CD4-positive, alpha-beta T cell treated with Interleukin-21 for 1 hour (primary cell): ENCODE data around the gene CHPF.

ENCODE experiments used
- DNase-seq: peaks from one replicate; pipeline ENCODE4 v3.0.0-alpha.2; 2020

CHPF gene

GRCh38 chr2:219492575-219492974, 51.0 kb downstream of the CHPF start:
- no peak for DNase-seq

GRCh38 chr2:219491278-219491963, 52.2 kb downstream of the CHPF start:
- DNase-seq, result no peak

- DNase-seq, result no peak
Observed at GRCh38 chr2:219490600-219491130, 52.9 kb downstream of the CHPF start.

GRCh38 chr2:219490186-219490585, 53.4 kb downstream of the CHPF start:
- no peak for DNase-seq

GRCh38 chr2:219489315-219489714, 54.3 kb downstream of the CHPF start:
- no peak for DNase-seq
